Osteoblast (primary cell): Measurements from ENCODE around the gene KERA. TPM values are rescaled to one million over a fixed set of nuclear protein-coding genes. Genes with fewer than 3 reads are reported as not detected.

ENCODE experiments used
- DNase-seq: peaks from one replicate; pipeline ENCODE4 v3.0.0; 2011; ENCODE audit warnings: low spot score, mixed read lengths; ENCODE audit not compliant: insufficient read length; ENCODE audit errors: missing footprints
- H2AFZ ChIP-seq: 2 replicates; pipeline ENCODE4 v1.6.0; 2011; ENCODE audit warnings: mild to moderate bottlenecking, low read length
- H3K27ac ChIP-seq: 2 replicates; pipeline ENCODE4 v1.5.1; 2011; ENCODE audit warnings: mild to moderate bottlenecking, low read depth, low read length, moderate library complexity
- H3K27me3 ChIP-seq: 2 replicates; pipeline ENCODE4 v1.6.0; 2012; ENCODE audit warnings: mild to moderate bottlenecking, control low read depth, inconsistent platforms, low read length, moderate library complexity; ENCODE audit not compliant: insufficient read depth
- H3K36me3 ChIP-seq: 2 replicates; pipeline ENCODE4 v1.5.1; 2011; ENCODE audit warnings: mild to moderate bottlenecking, low read length, control low read depth, moderate library complexity; ENCODE audit not compliant: insufficient read depth
- H3K4me1 ChIP-seq: 2 replicates; pipeline ENCODE4 v1.5.1; 2011; ENCODE audit warnings: mild to moderate bottlenecking, low read length, control low read depth, moderate library complexity; ENCODE audit not compliant: insufficient read depth
- H3K4me2 ChIP-seq: 2 replicates; pipeline ENCODE4 v1.6.0; 2011; ENCODE audit warnings: mild to moderate bottlenecking, low read length; ENCODE audit not compliant: insufficient read depth
- H3K4me3 ChIP-seq: fragments of 200-600 bp; sonication (generic); 3 replicates; pipeline ENCODE4 v1.5.1; 2012; ENCODE audit warnings: mild to moderate bottlenecking, low read length, inconsistent platforms; ENCODE audit not compliant: insufficient read depth
- H3K79me2 ChIP-seq: 2 replicates; pipeline ENCODE4 v1.6.0; 2012; ENCODE audit warnings: mild to moderate bottlenecking, low read length, control low read depth, inconsistent platforms; ENCODE audit not compliant: insufficient read depth
- H3K9me3 ChIP-seq: 2 replicates; pipeline ENCODE4 v1.5.1; 2011; ENCODE audit warnings: low read depth, low read length, control low read depth
- H4K20me1 ChIP-seq: 2 replicates; pipeline ENCODE4 v1.6.0; 2012; ENCODE audit warnings: mild to moderate bottlenecking, low read length, control low read depth; ENCODE audit not compliant: insufficient read depth
- CTCF ChIP-seq: IDR thresholded peaks from 2 replicates; pipeline ENCODE4 v1.5.1; 2011; ENCODE audit warnings: mild to moderate bottlenecking, low read depth, low read length, moderate library complexity; ENCODE audit errors: extremely low read depth
- total RNA-seq: library from RNA; depleted of rRNA; stranded (reverse); fragments of >200 nt; gene quantifications from 2 replicates; pipeline ENCODE4 v1.2.3, GENCODE V29; 2012

The KERA gene
- total RNA-seq, 1 donor: not detected

GRCh38 chr12:91103624-91104023 is 45.8 kb upstream of the KERA start:
- no peak overlapping the region for H3K4me3 ChIP-seq
- H3K27ac ChIP-seq: no peak overlapping the region
- no peak for TF ChIP-seq CTCF
- no peaks in the 10 kb centered on the region for H3K27me3 ChIP-seq
- H4K20me1 ChIP-seq: no peaks in the 10 kb centered on the region
- peaks cover 21% of the 10 kb centered on the region for H3K79me2 ChIP-seq
- H3K4me2 ChIP-seq: no peak overlapping the region
- peaks cover 52% of the 10 kb centered on the region for H3K36me3 ChIP-seq
- H3K9me3 ChIP-seq: no peaks in the 10 kb centered on the region
- peaks cover 50% of the 10 kb centered on the region for H3K4me1 ChIP-seq
- H2AFZ ChIP-seq: no peak overlapping the region
- DNase-seq: no peak

DNA sequence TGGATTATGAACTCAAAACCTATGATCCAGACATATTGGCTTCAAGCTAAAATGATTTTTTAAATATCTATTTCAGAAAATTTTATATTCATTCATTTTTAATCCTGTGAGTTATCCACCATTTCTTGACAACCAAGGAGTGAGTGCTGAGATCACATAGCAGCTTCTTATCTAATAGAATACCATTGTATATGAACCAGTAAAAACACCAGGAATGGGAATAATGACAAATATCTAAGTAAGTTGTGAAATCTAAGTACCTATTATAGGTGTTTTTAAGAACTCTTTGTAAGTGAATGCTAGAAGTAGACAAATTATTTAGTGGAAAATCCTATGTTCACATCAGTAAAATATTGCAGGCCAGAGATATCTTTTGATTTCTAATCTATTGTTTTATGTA is 45.3 kb upstream of the KERA start:
- H3K27ac ChIP-seq: no peak overlapping the region
- TF ChIP-seq CTCF: no peak

GRCh38 chr12:91100906-91101305 is 43.1 kb upstream of the KERA start:
- DNase-seq: no peak
- Histone ChIP-seq H3K27me3 (no peaks in the 10 kb centered on the region), H3K4me1 (peaks cover 42% of the 10 kb centered on the region), H3K4me3 (no peak overlapping the region), H2AFZ (no peak overlapping the region), H4K20me1 (no peaks in the 10 kb centered on the region), H3K4me2 (no peak overlapping the region), H3K9me3 (no peaks in the 10 kb centered on the region), H3K27ac (no peak overlapping the region), H3K79me2 (peaks cover 5% of the 10 kb centered on the region), H3K36me3 (peaks cover 31% of the 10 kb centered on the region)
- TF ChIP-seq CTCF: no peak

More for the DNA sequence above, 45.3 kb upstream of the KERA start:
- Histone ChIP-seq H3K4me1 (peaks cover 50% of the 10 kb centered on the region), H2AFZ (no peak overlapping the region), H3K9me3 (no peaks in the 10 kb centered on the region), H3K79me2 (peaks cover 15% of the 10 kb centered on the region), H3K27me3 (no peaks in the 10 kb centered on the region), H4K20me1 (no peaks in the 10 kb centered on the region), H3K36me3 (peaks cover 47% of the 10 kb centered on the region), H3K4me3 (no peak overlapping the region), H3K4me2 (no peak overlapping the region)
- no peak for DNase-seq

DNA sequence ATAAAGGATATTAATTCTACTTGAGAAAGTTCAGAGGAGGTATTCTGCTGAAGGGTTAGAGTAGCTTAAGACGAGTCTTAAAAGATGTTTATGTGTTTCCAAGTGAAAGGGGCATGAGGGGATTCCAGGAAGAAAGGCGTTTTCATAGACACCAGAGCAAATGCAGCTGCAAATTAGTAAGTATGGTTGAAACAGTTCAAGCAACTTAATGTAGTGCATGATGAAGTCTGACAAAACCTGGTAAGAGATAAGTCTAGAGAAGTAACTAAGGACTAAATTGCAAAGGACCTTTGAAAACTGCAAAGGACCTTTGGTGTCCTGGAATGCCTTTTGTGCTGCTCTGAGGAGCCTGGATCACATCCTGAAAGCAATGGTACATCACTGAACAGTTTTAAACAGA is 42.0 kb upstream of the KERA start:
- Histone ChIP-seq H3K9me3 (no peaks in the 10 kb centered on the region), H3K4me3 (no peak overlapping the region), H3K27ac (no peak overlapping the region), H3K4me1 (peaks cover 31% of the 10 kb centered on the region), H3K4me2 (no peak overlapping the region), H4K20me1 (no peaks in the 10 kb centered on the region), H3K36me3 (peaks cover 26% of the 10 kb centered on the region), H3K79me2 (no peaks in the 10 kb centered on the region), H3K27me3 (no peaks in the 10 kb centered on the region), H2AFZ (no peak overlapping the region)
- no peak for TF ChIP-seq CTCF
- DNase-seq: no peak
